Measurements from ENCODE around the gene MYO15A. TPM values are rescaled to one million over a fixed set of nuclear protein-coding genes. Genes with fewer than 3 reads are reported as not detected.
A peak's percentile ranks its signal among the peaks of the same experiment; 100 is the strongest.

Gene MYO15A
- total RNA-seq, 1 donor from 2014 or later, result 1.8 TPM

GRCh38 chr17:18183334-18184142 lies 75.0 kb downstream of the MYO15A start, which contains the start of gene ALKBH5:
Gene ALKBH5 (plus strand): TSS chr17:18183828. CDS start chr17:18184244, 416 bp downstream.
- Mint-ChIP-seq H3K27ac (peak within 1 kb of the TSS; percentile 100), H3K27me3 (peaks cover 3% of the 10 kb centered on the region), H3K36me3 (peaks cover 11% of the 10 kb centered on the region), H3K4me1 (ENCODE audit: unreplicated experiment) (peaks cover 47% of the 10 kb centered on the region), H3K9me3 (no peaks in the 10 kb centered on the region), H3K4me3 (peak within 1 kb of the TSS; percentile 99)
- TF ChIP-seq CTCF (conservative IDR thresholded peaks at IDR 0.05), result peak; percentile 67
- DNase-seq (ENCODE audit: extremely low spot score, unreplicated experiment), result peak; percentile 99

GRCh38 chr17:18184143-18185031 lies 75.8 kb downstream of the MYO15A start:
- Mint-ChIP-seq H3K27ac (peak overlapping the region; percentile 91), H3K4me3 (peak overlapping the region; percentile 99), H3K9me3 (no peaks in the 10 kb centered on the region), H3K27me3 (peaks cover 3% of the 10 kb centered on the region), H3K36me3 (peaks cover 11% of the 10 kb centered on the region), H3K4me1 (ENCODE audit: unreplicated experiment) (peaks cover 46% of the 10 kb centered on the region)
- no peak for DNase-seq (ENCODE audit: extremely low spot score, unreplicated experiment)
- no peak for TF ChIP-seq CTCF (conservative IDR thresholded peaks at IDR 0.05)

- TF ChIP-seq CTCF (conservative IDR thresholded peaks at IDR 0.05), result no peak
- Mint-ChIP-seq H3K4me3 (peak overlapping the region; percentile 99), H3K36me3 (peaks cover 18% of the 10 kb centered on the region), H3K27me3 (peaks cover 3% of the 10 kb centered on the region), H3K27ac (peak overlapping the region; percentile 91), H3K9me3 (no peaks in the 10 kb centered on the region), H3K4me1 (ENCODE audit: unreplicated experiment) (peaks cover 47% of the 10 kb centered on the region)
- DNase-seq (ENCODE audit: extremely low spot score, unreplicated experiment), result no peak
Measured at GRCh38 chr17:18185391-18185790, 76.8 kb downstream of the MYO15A start.

- Mint-ChIP-seq H3K27ac (peak overlapping the region; percentile 91), H3K27me3 (peaks cover 3% of the 10 kb centered on the region), H3K36me3 (peaks cover 20% of the 10 kb centered on the region), H3K4me3 (peak overlapping the region; percentile 99), H3K4me1 (ENCODE audit: unreplicated experiment) (peaks cover 53% of the 10 kb centered on the region), H3K9me3 (no peaks in the 10 kb centered on the region)
- TF ChIP-seq CTCF (conservative IDR thresholded peaks at IDR 0.05), result no peak
- DNase-seq (ENCODE audit: extremely low spot score, unreplicated experiment), result no peak
Measured at GRCh38 chr17:18185832-18186626, 77.5 kb downstream of the MYO15A start.

- Mint-ChIP-seq H3K4me3 (peak overlapping the region; percentile 99), H3K9me3 (no peaks in the 10 kb centered on the region), H3K36me3 (peaks cover 25% of the 10 kb centered on the region), H3K27me3 (peaks cover 3% of the 10 kb centered on the region), H3K4me1 (ENCODE audit: unreplicated experiment) (peaks cover 58% of the 10 kb centered on the region), H3K27ac (peak overlapping the region; percentile 5)
- no peak for DNase-seq (ENCODE audit: extremely low spot score, unreplicated experiment)
- TF ChIP-seq CTCF (conservative IDR thresholded peaks at IDR 0.05), result no peak
Measured at GRCh38 chr17:18186627-18186982, 78.0 kb downstream of the MYO15A start.
